Fibroblast of peridontal ligament (primary cell): ENCODE measurements around the gene RNPEP.
"Not testable (repeated sequence)": the region's sequence is repeated elsewhere in the genome, so short reads cannot be mapped to it uniquely, and the experiment has no call there.

Experiments used
- DNase-seq: peaks from one replicate; pipeline ENCODE4 v3.0.0-alpha.2; 2010; ENCODE audit errors: extremely low read depth

RNPEP gene

DNA sequence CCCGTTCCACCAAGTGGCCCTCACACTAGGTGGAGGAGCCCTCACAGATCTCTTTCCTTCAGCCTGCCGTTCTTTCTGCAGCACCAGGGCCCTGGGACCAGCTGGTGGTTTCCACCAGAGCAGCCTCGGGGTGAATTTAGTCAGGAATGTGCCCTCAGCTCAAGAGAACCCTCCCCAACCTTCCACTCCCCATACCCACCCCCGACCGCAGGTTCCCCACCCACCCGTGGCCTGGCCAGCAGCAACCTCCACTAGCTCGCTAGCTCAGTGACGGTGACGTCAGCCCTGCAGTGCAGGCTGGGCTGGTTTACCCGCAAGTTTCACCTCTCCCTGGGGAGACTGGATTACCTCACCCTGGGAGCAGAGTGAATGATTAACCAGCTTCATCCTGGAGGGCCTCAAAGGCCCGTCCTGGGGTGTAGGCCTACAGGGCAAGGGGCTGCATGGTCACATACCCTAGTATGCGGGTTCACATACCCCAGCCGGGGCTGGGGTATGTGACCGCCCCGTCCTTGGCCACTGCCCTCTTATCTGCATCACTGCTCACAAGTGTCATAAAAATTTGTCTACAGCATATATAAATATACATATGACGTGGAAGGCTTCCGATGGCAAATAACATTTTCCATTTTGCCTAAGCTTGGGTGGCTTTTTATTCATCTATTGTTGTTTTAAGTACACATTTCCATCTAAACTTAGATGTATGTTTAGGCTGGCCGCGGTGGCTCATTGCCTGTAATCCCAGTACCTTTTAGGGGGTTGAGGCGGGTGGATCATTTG, 52.4 kb downstream of the RNPEP start:
- DNase-seq: peak; percentile 99

DNA sequence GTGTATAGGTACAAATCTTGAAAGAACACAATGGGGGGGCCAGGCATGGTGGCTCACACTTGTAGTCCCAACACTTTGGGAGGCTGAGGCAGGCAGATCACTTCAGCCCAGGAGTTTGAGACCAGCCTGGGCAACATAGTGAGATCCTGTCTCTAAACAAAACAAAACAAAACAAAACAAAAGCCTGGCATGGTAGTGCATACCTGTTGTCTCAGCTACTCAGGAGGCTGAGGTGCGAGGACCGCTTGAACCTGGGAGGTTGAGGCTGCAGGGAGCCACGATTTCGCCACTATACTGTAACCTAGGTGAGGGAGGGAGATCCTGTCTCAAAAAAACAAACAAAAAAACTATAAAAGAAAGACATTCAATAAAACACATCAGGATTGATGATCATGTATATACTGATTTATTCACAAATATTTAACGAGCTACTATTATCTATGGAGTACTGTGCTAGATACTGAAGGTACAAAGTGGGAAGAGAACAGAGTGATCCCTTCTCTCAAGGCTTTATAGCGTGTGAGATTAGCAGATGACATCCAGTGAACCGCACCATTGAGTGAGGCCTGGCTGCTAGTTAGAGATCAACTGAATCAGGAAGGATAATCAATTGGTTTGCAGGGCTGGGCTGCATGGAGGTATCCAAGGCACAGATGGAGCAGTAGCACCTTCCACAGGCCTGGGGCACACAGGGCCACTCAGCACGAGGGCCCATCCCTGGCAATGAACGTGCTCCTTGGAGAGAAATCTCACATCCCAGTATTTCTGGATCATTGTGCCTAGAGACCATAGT, 54.3 kb downstream of the RNPEP start:
- DNase-seq: no peak

DNA sequence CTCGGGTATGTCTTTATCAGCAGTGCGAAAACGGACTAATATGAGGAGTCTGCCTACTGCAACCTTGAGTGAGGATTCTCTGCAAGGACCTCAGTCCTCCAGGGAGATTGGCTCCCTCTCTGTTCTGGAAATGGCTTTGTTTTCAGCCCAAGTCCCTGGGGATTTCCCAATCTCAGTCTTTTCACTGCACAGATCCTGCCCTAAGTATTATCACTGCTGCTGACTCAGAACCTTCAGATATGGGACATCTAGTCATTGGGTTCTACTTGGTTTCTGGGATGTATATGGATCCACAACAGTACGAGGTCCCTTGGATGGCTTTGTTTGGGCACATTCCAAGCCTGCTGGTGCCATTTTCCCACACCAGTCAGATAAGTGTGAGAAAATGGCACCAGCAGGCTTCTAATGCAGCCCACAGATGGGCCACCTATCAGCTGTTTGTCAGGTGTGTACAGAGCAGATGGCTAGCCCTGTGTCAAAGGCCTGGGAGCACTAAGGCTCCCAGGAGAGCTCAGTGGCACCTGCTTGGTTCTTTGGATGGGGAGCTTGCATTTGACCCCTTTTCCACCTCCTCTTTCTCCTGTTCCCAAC, 55.4 kb downstream of the RNPEP start:
- DNase-seq: no peak

- DNase-seq: no peak
Measured at GRCh38 chr1:202038688-202039346, 56.4 kb downstream of the RNPEP start.

DNA sequence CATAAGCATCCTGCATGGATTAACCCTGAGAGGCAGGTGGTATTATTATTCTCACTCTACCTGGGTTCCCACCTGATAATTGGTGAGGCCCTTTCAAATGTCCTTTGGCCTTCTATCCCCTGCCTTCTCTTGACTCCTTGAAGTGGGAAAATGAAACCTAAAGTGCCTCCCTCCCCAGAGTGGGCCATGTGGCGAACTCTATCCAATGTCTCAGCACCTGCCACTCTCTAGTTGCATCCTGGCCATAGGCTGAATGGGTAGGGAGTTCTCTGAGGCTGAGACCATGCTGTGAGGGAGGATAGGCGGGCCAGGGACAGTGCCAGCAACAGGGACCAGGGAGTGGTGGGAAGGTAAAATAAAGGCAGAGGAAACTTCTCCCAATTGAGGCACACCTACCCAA, 63.3 kb downstream of the RNPEP start:
- no peak for DNase-seq

DNA sequence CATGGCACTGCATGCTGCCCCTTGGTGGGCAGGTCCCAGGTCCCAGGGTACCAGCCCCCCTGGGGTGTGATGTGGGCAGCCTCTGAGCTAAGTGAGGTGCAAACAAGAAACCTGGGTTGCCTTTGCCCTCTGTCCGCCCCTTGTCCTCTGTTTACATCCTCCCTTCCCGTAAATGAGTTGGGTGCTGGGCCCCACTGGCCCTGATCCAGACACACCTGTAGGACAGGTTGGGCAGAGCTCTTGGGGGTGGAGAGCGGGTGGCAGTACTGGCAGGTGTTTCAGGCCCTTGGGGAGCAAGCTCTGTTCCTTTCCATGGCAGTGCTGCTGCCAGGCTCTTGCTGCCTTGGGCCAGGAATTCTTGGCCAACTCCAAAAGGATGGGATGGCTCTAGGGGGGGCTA, 63.8 kb downstream of the RNPEP start:
- no peak for DNase-seq

DNA sequence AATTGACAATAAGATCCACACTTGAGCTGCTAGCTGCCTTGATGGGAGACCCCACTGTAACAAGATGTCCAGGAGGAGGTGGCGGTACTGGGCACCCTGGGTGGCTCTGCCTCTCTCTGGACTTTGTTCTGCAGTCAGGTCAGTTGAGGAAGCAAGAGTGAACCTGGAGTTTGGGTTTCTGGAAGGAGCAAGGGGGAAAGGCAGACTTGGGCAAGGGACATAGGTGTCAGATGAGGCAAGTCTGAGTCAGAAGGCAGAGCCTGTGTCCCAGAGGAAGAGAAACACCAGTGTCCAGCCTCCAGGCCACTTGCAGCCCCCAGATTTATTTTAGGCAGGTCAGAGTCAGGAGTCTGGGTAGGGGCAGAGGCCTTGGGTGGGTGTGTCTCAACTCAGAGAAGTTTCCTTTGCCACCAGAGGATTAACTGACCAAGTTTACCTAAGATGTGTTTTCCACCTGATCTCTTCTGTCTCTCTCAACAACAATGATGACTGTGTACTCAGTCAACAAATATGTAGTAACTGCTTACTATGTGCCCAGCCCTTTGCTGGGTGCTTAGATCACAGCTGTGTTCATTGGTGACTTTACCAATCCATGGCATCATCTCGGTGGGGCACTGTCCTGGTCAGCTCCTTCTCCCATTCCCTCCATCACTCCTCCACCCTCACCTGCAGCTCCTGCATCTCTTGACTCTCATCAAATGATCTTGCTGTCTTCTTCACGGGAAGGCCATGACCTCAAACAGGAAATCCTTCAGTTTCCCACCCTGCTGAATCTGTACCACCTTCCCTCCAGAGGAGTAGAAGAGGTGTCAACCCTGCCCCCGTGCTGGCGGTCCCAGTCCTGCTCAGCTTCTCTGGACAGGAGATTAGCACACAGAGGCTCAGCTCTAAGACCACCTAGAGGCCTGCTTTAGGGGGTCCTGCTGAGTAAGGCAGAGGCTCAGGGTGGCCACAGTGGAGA, 64.6 kb downstream of the RNPEP start:
- DNase-seq: no peak

- no peak for DNase-seq
Measured at GRCh38 chr1:202047977-202048376, 65.5 kb downstream of the RNPEP start.

DNA sequence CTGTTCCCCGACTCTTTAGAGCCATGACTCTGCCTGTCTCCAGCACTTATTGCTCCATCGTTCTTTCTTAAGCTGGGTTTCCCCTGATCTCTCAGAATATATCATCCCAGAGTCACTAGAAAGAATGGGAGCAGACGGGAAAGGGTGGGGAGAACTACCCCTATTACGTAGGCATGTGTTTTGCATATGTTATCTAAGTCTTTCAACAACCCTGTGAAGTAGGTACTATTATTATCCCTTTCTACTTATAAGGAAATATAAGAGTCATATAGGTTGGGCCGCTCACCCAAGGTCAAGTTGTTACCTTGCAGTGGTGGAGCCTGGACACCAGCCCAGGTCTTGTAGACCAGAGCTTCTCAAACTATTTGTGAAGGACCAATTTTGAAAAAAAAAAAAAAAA, 66.7 kb downstream of the RNPEP start:
- DNase-seq: no peak

DNA sequence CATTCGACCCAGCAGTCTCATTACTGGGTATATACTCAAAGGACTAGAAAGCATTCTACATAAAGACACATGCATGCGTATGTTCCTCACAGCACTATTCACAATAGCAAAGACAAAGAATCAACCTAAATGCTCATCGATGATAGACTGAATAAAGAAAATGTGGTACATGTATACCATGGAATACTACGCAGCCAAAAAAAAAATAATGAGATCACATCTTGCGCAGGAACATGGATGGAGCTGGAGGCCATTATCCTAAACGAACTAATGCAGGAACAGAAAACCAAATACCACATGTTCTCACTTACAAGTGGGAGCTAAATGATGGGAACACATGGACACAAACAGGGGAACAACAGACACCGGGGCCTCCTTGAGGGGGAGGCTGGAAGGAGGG, 71.6 kb downstream of the RNPEP start:
- no peak for DNase-seq

DNA sequence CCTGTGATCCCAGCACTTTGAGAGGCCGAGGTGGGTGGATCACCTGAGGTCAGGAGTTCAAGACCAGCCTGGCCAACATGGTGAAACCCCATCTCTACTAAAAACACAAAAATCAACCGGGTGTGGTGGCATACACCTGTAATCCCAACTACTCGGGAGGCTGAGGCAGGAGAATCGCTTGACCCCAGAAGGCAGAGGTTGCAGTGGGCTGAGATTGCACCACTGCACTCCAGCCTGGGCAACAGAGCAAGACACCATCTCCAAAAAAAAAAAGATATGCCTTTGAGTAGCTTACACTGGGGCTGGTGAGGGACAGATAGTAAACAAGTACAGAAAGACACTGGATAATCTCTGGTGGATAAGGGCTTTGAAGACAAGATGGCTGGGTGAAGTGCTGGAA, 72.2 kb downstream of the RNPEP start:
- DNase-seq: not testable (repeated sequence)
